ENCODE measurements around the gene ARL4A. TPM values are rescaled to one million over a fixed set of nuclear protein-coding genes. Genes with fewer than 3 reads are reported as not detected.

Gene ARL4A
- total and polyA plus RNA-seq, 9 of the 15 experiments (the other 6 are each of a cell fraction or from before 2014, with no cell fraction given), result 118 to 688 (median 172) TPM

GRCh38 chr7:12687718-12688171, 312 bp downstream of the ARL4A start (continued):
- TF ChIP-seq SMARCA4 (IDR thresholded peaks at IDR 0.05) (no peak), TFAM (CRISPR knock-in tag; conservative IDR thresholded peaks at IDR 0.05) (no peak), CUX1 (CRISPR knock-in tag; IDR thresholded peaks at IDR 0.05) (no peak), POLR2AphosphoS2 (IDR thresholded peaks at IDR 0.05; ENCODE audit: low read length) (no peak), THRA (IDR thresholded peaks at IDR 0.05) (no peak), MTA3 (IDR thresholded peaks at IDR 0.05; ENCODE audit: borderline replicate concordance) (no peak), ZNF740 (CRISPR knock-in tag; IDR thresholded peaks at IDR 0.05) (no peak), ZNF740 (tag; IDR thresholded peaks at IDR 0.05) (no peak), HDAC6 (IDR thresholded peaks at IDR 0.05; ENCODE audit: low read depth, low read length) (no peak), ZNF644 (tag; IDR thresholded peaks at IDR 0.05; ENCODE audit: low read depth) (no peak), SMAD1 (IDR thresholded peaks at IDR 0.05; ENCODE audit: low read depth, low read length, partially characterized antibody) (no peak), PHB (CRISPR knock-in tag; IDR thresholded peaks at IDR 0.05) (peak; percentile 77; the same call in 1 of the 2 replicates), ZNF124 (CRISPR knock-in tag; IDR thresholded peaks at IDR 0.05) (no peak), FOXP1 (CRISPR knock-in tag; IDR thresholded peaks at IDR 0.05) (no peak), TAF9B (IDR thresholded peaks at IDR 0.05; ENCODE audit: partially characterized antibody) (peak; percentile 64), ATF2 (CRISPR knock-in tag; IDR thresholded peaks at IDR 0.05) (no peak), SUPT5H (IDR thresholded peaks at IDR 0.05) (no peak), ZZZ3 (IDR thresholded peaks at IDR 0.05) (no peak), MYNN (IDR thresholded peaks at IDR 0.05) (no peak), MYNN (CRISPR knock-in tag; IDR thresholded peaks at IDR 0.05) (no peak), KLF6 (CRISPR knock-in tag; IDR thresholded peaks at IDR 0.05; ENCODE audit: borderline replicate concordance) (no peak)
